Middle frontal gyrus (tissue), 1 donor: Measurements from ENCODE around the gene DMD.

Source experiments
- DNase-seq: peaks from one replicate; pipeline ENCODE4 v3.0.0-alpha.2; 2015; ENCODE audit warnings: low spot score; ENCODE audit errors: extremely low spot score

Gene DMD

GRCh38 chrX:31070057-31070468 is 2141.3 kb downstream of the DMD start:
- no peak for DNase-seq
